ENCODE results near the gene KIF21A.

DNA sequence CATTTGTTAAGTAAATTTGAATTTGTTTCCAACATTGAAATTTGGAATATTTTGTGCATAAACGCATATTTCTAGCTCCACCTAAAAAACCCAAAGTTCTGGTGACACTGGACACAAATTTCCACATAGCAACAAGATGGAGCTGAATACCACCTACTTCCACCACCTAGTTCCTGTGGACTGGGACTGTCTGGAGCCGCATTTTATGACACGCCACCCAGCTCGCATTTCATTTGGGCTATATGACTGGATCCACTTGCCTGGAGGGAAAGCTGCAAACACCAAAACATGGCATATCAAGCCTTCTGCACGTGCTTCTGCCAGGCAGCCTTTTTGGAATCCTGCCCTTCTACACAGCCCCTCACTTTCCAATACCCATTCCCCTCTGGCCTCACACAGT is 173.4 kb downstream of the KIF21A start:
- TF ChIP-seq, protein P1, sequence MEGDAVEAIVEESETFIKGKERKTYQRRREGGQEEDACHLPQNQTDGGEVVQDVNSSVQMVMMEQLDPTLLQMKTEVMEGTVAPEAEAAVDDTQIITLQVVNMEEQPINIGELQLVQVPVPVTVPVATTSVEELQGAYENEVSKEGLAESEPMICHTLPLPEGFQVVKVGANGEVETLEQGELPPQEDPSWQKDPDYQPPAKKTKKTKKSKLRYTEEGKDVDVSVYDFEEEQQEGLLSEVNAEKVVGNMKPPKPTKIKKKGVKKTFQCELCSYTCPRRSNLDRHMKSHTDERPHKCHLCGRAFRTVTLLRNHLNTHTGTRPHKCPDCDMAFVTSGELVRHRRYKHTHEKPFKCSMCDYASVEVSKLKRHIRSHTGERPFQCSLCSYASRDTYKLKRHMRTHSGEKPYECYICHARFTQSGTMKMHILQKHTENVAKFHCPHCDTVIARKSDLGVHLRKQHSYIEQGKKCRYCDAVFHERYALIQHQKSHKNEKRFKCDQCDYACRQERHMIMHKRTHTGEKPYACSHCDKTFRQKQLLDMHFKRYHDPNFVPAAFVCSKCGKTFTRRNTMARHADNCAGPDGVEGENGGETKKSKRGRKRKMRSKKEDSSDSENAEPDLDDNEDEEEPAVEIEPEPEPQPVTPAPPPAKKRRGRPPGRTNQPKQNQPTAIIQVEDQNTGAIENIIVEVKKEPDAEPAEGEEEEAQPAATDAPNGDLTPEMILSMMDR (IDR thresholded peaks at IDR 0.05) = no peak
- no peak for TF ChIP-seq TAF1 (IDR thresholded peaks at IDR 0.05; ENCODE audit: borderline replicate concordance, low read depth, low read length)
- TF ChIP-seq, protein P2, sequence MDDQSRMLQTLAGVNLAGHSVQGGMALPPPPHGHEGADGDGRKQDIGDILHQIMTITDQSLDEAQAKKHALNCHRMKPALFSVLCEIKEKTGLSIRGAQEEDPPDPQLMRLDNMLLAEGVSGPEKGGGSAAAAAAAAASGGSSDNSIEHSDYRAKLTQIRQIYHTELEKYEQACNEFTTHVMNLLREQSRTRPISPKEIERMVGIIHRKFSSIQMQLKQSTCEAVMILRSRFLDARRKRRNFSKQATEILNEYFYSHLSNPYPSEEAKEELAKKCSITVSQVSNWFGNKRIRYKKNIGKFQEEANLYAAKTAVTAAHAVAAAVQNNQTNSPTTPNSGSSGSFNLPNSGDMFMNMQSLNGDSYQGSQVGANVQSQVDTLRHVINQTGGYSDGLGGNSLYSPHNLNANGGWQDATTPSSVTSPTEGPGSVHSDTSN (IDR thresholded peaks at IDR 0.05) = no peak
- TF ChIP-seq POLR2AphosphoS5 (IDR thresholded peaks at IDR 0.05; ENCODE audit: low read depth, low read length) = no peak
- no peak for TF ChIP-seq YY1 (IDR thresholded peaks at IDR 0.05; ENCODE audit: low read depth)
- TF ChIP-seq, protein P3, sequence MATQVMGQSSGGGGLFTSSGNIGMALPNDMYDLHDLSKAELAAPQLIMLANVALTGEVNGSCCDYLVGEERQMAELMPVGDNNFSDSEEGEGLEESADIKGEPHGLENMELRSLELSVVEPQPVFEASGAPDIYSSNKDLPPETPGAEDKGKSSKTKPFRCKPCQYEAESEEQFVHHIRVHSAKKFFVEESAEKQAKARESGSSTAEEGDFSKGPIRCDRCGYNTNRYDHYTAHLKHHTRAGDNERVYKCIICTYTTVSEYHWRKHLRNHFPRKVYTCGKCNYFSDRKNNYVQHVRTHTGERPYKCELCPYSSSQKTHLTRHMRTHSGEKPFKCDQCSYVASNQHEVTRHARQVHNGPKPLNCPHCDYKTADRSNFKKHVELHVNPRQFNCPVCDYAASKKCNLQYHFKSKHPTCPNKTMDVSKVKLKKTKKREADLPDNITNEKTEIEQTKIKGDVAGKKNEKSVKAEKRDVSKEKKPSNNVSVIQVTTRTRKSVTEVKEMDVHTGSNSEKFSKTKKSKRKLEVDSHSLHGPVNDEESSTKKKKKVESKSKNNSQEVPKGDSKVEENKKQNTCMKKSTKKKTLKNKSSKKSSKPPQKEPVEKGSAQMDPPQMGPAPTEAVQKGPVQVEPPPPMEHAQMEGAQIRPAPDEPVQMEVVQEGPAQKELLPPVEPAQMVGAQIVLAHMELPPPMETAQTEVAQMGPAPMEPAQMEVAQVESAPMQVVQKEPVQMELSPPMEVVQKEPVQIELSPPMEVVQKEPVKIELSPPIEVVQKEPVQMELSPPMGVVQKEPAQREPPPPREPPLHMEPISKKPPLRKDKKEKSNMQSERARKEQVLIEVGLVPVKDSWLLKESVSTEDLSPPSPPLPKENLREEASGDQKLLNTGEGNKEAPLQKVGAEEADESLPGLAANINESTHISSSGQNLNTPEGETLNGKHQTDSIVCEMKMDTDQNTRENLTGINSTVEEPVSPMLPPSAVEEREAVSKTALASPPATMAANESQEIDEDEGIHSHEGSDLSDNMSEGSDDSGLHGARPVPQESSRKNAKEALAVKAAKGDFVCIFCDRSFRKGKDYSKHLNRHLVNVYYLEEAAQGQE (IDR thresholded peaks at IDR 0.05; ENCODE audit: low read depth, low read length) = no peak
- TF ChIP-seq EZH2phosphoT487 (IDR thresholded peaks at IDR 0.05; ENCODE audit: borderline replicate concordance, low read depth) = no peak

All from SK-N-SH (cell line).